HEK293T (cell line): Measurements from ENCODE around the gene GNG12.

ENCODE experiments used
- CTCF ChIA-PET: fragments of 350-600 bp; formaldehyde crosslinking; extraction: SDS; loops from one replicate; lab custom pipeline; 2021; ENCODE audit warnings: antibody characterized with exemption, inconsistent platforms; lab: Yijun Ruan, JAX
- POLR2A ChIA-PET: fragments of 350-600 bp; formaldehyde crosslinking; extraction: SDS; loops from one replicate; lab custom pipeline; 2020; ENCODE audit warnings: antibody characterized with exemption, inconsistent platforms; lab: Yijun Ruan, JAX
- DNase-seq: peaks from one replicate; pipeline ENCODE4 v3.0.0; 2012; ENCODE audit warnings: mixed read lengths; ENCODE audit errors: extremely low spot score
- ARNT ChIP-seq: fragments of 450-650 bp; IDR thresholded peaks from 2 replicates; pipeline ENCODE4 v1.6.1; 2017; ENCODE audit warnings: mild to moderate bottlenecking
- BHLHE40 ChIP-seq: fragments of 450-650 bp; IDR thresholded peaks from 2 replicates; pipeline ENCODE4 v1.6.1; 2016; ENCODE audit warnings: mild to moderate bottlenecking, moderate library complexity, borderline replicate concordance
- CTBP1 ChIP-seq: fragments of 450-650 bp; IDR thresholded peaks from 2 replicates; pipeline ENCODE4 v1.6.1; 2016; ENCODE audit warnings: borderline replicate concordance
- ELF4 ChIP-seq: fragments of 450-650 bp; IDR thresholded peaks from 2 replicates; pipeline ENCODE4 v1.6.1; 2017; ENCODE audit warnings: antibody characterized with exemption
- FOXA1 ChIP-seq: fragments of 450-650 bp; IDR thresholded peaks from 2 replicates; pipeline ENCODE4 v1.6.1; 2016; ENCODE audit warnings: mild to moderate bottlenecking
- FOXK2 ChIP-seq: fragments of 450-650 bp; IDR thresholded peaks from 2 replicates; pipeline ENCODE4 v1.6.1; 2016; ENCODE audit warnings: mild to moderate bottlenecking
- FOXM1 ChIP-seq: fragments of 450-650 bp; IDR thresholded peaks from 2 replicates; pipeline ENCODE4 v1.6.1; 2017; ENCODE audit warnings: mild to moderate bottlenecking, borderline replicate concordance
- HDGF ChIP-seq: fragments of 450-650 bp; IDR thresholded peaks from 2 replicates; pipeline ENCODE4 v1.6.1; 2017; ENCODE audit warnings: antibody characterized with exemption, borderline replicate concordance
- L3MBTL2 ChIP-seq: fragments of 450-650 bp; conservative IDR thresholded peaks from 2 replicates; pipeline ENCODE4 v1.6.1; 2016; ENCODE audit warnings: mild to moderate bottlenecking
- LEF1 ChIP-seq: fragments of 450-650 bp; IDR thresholded peaks from 2 replicates; pipeline ENCODE4 v1.6.1; 2017; ENCODE audit warnings: mild to moderate bottlenecking, borderline replicate concordance
- NFRKB ChIP-seq: fragments of 450-650 bp; IDR thresholded peaks from 2 replicates; pipeline ENCODE4 v1.6.1; 2016; ENCODE audit warnings: mild to moderate bottlenecking, moderate library complexity
- SP1 ChIP-seq: fragments of 450-650 bp; IDR thresholded peaks from 2 replicates; pipeline ENCODE4 v1.6.1; 2017
- SUZ12 ChIP-seq: fragments of 450-650 bp; IDR thresholded peaks from 2 replicates; pipeline ENCODE4 v1.6.1; 2016; ENCODE audit warnings: mild to moderate bottlenecking
- TARDBP ChIP-seq: fragments of 450-650 bp; IDR thresholded peaks from 2 replicates; pipeline ENCODE4 v1.6.1; 2016
- ZNF384 ChIP-seq: fragments of 450-650 bp; IDR thresholded peaks from 2 replicates; pipeline ENCODE4 v1.6.1; 2016
- TF ChIP-seq, protein P1 (sequence below): fragments of 450-650 bp; IDR thresholded peaks from 2 replicates; pipeline ENCODE4 v1.6.1; 2016

Gene GNG12

DNA sequence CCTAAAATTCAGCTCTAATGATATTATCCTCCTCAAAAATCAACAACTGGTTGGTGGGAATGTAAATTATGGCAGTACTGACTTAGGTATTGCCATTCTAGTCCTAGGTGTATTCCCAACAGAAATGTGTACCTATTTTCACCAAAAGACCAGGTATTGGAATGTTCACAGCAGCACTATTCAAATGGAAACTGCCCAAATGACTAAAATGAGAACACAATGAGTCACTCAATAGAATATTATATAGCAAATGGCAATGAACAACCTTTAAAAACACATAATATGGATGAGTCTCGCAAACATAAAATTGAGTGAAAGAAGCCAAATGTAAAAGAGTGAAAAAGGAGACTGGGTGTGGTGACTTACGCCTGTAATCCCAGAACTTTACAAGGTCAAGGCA is 103.4 kb downstream of the GNG12 start:
- TF ChIP-seq LEF1 (no peak), NFRKB (no peak), ARNT (no peak), SP1 (no peak), SUZ12 (no peak), FOXM1 (no peak), L3MBTL2 (no peak), TARDBP (no peak), HDGF (no peak)
- TF ChIP-seq, protein P1, sequence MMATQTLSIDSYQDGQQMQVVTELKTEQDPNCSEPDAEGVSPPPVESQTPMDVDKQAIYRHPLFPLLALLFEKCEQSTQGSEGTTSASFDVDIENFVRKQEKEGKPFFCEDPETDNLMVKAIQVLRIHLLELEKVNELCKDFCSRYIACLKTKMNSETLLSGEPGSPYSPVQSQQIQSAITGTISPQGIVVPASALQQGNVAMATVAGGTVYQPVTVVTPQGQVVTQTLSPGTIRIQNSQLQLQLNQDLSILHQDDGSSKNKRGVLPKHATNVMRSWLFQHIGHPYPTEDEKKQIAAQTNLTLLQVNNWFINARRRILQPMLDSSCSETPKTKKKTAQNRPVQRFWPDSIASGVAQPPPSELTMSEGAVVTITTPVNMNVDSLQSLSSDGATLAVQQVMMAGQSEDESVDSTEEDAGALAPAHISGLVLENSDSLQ: no peak
- POLR2A ChIA-PET: no interaction called here

DNA sequence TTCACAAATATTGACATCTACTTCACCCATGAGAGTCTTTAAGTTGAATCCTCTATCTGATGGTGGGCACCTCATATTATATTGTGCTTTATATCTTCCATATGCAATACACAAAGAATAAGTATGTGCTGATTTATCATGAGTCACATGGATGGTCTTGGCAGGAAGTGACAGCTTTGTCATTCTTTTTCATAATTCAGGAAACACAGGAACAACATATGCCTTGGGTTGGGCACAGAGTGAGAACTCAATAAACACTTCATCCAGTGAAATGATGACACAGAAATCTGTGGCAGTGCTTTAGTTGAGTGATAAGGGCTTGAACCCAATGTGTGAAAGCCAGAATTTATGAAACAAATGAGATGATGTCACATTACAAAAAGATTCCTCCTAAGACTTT is 107.0 kb downstream of the GNG12 start:
- TF ChIP-seq SP1 (no peak), SUZ12 (no peak), HDGF (no peak), FOXA1 (no peak), ELF4 (no peak), CTBP1 (no peak), FOXM1 (no peak), TARDBP (no peak), BHLHE40 (no peak), FOXK2 (no peak)
- POLR2A ChIA-PET: no interaction called here
- DNase-seq: no peak
- CTCF ChIA-PET: no interaction called here

More for the DNA sequence above, 103.4 kb downstream of the GNG12 start:
- CTCF ChIA-PET: interaction anchor here (0.8 to 1.6 kb wide), 2 partner anchors 8 to 31 kb away, joined by 3 to 4 read pairs; no protein-coding TSS in a partner anchor
- DNase-seq: no peak

DNA sequence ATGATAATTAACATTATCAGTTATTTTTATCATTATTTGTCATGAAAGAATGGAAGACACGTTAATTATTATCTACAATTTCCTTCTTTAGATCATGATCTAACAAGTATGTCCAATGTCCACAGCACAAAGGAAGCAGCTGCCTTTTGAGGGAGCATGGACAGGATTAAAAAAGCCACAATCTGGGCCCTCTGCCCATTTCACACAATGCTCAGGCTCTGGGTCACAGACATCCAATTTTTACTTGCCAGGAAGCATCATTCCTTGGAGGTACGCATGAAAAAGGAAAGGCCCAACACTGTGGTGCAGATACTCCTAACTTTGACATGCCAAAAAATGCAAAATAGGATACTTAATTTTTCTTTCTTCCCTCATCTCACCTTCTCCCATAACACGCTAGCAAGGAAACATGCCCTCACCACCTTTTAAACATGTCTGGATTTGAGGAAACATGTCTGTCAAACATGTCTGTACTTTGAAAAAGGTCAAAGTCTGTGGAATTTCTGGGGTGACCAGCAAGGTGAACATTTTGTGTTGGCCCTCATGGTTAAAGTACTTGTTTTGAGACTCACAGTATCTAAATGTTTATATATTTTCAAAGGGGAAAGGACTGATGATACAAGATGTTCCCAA is 108.2 kb downstream of the GNG12 start:
- TF ChIP-seq, protein P1: no peak
- TF ChIP-seq FOXA1 (no peak), CTBP1 (no peak)
- DNase-seq: no peak
- ChIA-PET POLR2A (no interaction called here), CTCF (no interaction called here)

DNA sequence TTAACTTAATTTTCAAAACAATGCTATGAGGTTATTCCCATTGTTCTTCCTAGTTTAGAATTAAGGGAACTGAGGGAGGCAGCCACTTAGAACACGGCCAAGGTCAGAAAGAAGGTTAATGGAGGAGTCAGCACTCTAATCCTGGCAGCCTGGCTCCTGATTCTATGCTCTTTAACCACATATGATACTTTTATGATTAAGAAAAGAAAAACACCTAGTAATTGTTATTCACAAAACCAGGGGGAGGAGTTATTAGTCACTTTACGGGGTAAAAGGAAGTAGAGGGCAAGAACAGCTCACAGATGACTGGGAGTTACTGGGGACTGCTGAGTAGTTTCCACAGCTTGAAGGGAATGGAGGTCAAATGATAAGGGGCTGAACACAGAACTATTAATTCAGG is 109.6 kb downstream of the GNG12 start:
- no peak for DNase-seq
- ChIA-PET POLR2A (interaction anchor here (1.0 kb wide), 1 partner anchor 37 kb away, joined by 4 read pairs; no protein-coding TSS in a partner anchor), CTCF (interaction anchor here (0.7 kb wide), 1 partner anchor 49 kb away, joined by 3 read pairs; no protein-coding TSS in a partner anchor)
- TF ChIP-seq FOXA1 (no peak), SP1 (no peak), L3MBTL2 (no peak), NFRKB (no peak), ARNT (no peak), SUZ12 (no peak), BHLHE40 (no peak), LEF1 (no peak)

DNA sequence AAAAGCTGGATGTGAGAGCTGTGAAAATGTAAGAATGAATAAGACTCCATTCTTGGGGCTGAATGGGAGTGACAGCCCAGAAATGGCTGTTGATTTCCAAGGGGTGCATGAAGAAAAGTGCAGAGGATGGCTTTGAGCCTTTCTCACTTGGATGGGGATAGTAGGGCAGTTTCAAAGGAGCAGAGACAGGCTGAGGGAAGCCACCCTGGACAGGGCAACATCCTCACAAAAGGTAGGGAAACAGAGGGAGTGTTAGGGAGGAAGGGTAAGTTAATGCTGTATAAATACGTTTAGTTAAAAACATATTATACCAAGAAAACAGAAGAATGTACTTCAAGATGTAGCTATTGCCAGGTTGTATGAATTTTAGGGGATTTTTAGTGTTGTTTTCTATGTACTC is 110.1 kb downstream of the GNG12 start:
- DNase-seq: no peak
- ChIA-PET CTCF (no interaction called here), POLR2A (interaction anchor here (1.0 kb wide), 1 partner anchor 36 kb away, joined by 4 read pairs; no protein-coding TSS in a partner anchor)
- TF ChIP-seq SP1 (no peak), FOXM1 (no peak), CTBP1 (no peak), L3MBTL2 (no peak), ARNT (no peak), FOXA1 (no peak), FOXK2 (no peak), NFRKB (no peak), BHLHE40 (no peak), ZNF384 (no peak), SUZ12 (no peak)
- TF ChIP-seq, protein P1: no peak

DNA sequence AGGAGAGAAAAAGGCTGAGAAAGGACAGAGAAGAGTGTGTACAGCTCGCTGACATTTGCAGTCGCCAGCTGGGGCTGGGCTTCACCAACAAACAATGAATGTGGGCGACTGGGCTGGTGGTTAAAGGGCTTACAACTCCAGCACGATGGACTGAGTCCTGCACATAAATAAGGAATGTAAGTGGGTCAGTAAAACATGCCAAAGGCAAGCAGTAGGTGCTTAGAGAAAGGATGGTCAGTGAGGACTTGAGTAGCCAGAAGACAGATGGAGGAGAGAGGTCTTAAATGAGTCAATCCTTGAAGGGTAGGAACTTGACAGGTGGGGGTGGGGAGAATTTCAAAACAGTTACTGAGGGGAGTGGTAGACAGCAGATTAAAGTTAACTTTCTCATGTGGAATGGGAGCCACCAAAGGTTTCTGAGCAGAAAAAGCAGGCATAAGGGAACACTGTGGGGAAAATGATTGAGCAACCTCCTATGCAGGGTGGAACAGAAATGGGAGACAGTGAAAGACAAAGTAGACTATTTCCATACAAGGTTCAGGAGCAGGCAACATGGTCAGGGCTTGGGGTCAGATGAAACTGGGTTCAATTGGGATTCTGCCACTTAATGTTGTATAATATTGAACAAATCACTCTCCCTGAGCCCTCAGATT is 110.8 kb downstream of the GNG12 start:
- ChIA-PET POLR2A (interaction anchor here (0.9 kb wide), 1 partner anchor 38 kb away, joined by 3 read pairs; no protein-coding TSS in a partner anchor), CTCF (interaction anchor here (0.7 to 0.8 kb wide), 2 partner anchors 8 to 98 kb away, joined by 3 to 6 read pairs; no protein-coding TSS in a partner anchor)
- no peak for DNase-seq

More for the DNA sequence above, 110.8 kb downstream of the GNG12 start:
- TF ChIP-seq ELF4 (no peak), SUZ12 (no peak), BHLHE40 (no peak), CTBP1 (no peak)
